Measurements from ENCODE around the gene MYO16.

DNA sequence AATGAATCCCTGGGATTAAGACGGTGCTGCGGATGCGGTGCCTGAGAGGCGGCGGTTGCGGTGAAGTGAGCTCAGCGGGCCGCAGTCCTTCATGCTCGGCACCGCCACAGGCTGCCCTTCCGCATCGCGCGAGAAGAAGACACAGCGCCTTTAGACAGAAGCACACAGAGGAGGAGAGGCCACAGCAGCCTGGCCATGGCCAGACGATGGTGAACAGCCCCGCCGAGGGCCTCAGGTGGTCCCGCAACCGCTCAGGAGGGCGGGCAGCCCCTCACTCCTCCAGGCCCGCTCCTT lies 459.2 kb downstream of the MYO16 start:
- TF ChIP-seq, protein P1, sequence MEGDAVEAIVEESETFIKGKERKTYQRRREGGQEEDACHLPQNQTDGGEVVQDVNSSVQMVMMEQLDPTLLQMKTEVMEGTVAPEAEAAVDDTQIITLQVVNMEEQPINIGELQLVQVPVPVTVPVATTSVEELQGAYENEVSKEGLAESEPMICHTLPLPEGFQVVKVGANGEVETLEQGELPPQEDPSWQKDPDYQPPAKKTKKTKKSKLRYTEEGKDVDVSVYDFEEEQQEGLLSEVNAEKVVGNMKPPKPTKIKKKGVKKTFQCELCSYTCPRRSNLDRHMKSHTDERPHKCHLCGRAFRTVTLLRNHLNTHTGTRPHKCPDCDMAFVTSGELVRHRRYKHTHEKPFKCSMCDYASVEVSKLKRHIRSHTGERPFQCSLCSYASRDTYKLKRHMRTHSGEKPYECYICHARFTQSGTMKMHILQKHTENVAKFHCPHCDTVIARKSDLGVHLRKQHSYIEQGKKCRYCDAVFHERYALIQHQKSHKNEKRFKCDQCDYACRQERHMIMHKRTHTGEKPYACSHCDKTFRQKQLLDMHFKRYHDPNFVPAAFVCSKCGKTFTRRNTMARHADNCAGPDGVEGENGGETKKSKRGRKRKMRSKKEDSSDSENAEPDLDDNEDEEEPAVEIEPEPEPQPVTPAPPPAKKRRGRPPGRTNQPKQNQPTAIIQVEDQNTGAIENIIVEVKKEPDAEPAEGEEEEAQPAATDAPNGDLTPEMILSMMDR (conservative IDR thresholded peaks at IDR 0.05; ENCODE audit: low read length): no peak
- TF ChIP-seq EZH2phosphoT487 (IDR thresholded peaks at IDR 0.05; ENCODE audit: borderline replicate concordance): no peak
